Measurements from ENCODE around the gene ANKRD36. TPM values are rescaled to one million over a fixed set of nuclear protein-coding genes. Genes with fewer than 3 reads are reported as not detected.

Gene ANKRD36
- total RNA-seq, result 32.0 and 38.8 TPM in 2 replicates

GRCh38 chr2:97113050-97113881 is at the start of gene ANKRD36:
Gene ANKRD36, plus strand, starts transcription at chr2:97113153. Its CDS starts 587 bp downstream, at chr2:97113740.

DNA sequence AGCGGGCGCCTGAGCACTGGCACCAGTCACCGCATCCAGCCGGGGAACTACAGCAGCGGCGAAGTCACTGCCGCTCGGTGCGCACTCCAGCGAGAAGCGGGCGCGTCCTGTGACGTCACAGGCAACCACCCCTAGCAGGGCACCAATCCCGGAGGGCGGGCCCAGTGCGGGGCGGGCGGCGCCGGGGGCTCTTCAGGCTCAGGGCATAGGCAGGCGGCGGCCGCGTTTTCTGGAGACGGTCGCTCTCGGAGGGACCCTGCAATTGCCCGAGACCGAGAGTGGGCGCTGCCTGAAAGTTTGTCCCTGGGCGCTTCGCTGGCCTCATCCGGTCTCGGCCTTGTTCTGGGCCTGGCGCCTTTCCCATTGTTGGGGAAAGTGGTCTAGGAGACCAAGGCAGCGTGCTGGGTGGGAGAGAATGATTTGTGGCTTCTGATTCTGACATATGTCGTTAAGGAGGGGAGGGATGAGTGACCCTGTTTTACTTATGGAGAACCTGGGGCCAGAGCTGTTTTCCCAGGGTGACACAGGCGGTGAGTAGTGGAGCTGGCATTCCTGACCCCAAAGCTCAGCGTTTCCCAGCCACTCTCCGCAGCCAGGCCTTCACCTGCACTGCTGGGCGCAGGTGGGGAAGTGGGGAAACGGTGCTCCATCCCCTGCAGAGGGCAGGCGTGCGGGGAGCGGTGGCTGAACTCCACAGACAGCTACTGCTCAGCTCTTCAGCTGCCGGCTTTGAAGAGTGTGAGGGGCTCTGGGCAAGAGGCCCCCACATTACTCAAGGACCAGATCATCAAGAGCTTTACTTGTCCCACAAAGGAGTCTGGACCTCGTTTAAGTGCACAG is 18.0 kb upstream of the ANKRD36 start, which contains the start of gene FAHD2B:
FAHD2B (minus strand) TSS at position 111 of the 840 bp plus-strand sequence. CDS start 3,176 bp downstream, outside the sequence.

Other genes starting within 250 kb of the ANKRD36 start
- 17.2 and 18.2 TPM in 2 replicates for gene SEMA4C, start 243.1 kb upstream of the ANKRD36 start, total RNA-seq
- 0.09 TPM in 1 of 2 replicates, not detected in the other for gene FAM178B, start 126.6 kb upstream of the ANKRD36 start, total RNA-seq
- gene FAHD2B, start 18.3 kb upstream of the ANKRD36 start, total RNA-seq, result 5.8 TPM in 2 replicates

All from endothelial cell of coronary artery (primary cell).